Suprapubic skin (tissue), 4 donors: Measurements from ENCODE around the gene PTPN1. TPM values are rescaled to one million over a fixed set of nuclear protein-coding genes. Genes with fewer than 3 reads are reported as not detected.

Source experiments
- DNase-seq, 2 donors: peaks; one replicate each; pipeline ENCODE4 v3.0.0-alpha.2; 2019; ENCODE audit warnings: low spot score in 2 of 2
- H3K27ac ChIP-seq: fragments of 200-600 bp; sonication (generic); one replicate; pipeline ENCODE4 v1.5.1; 2019
- H3K27me3 ChIP-seq: fragments of 200-600 bp; sonication (generic); one replicate; pipeline ENCODE4 v1.5.1; 2019
- H3K36me3 ChIP-seq: fragments of 200-600 bp; sonication (generic); one replicate; pipeline ENCODE4 v1.5.1; 2019
- H3K4me1 ChIP-seq: fragments of 200-600 bp; sonication (generic); one replicate; pipeline ENCODE4 v1.5.1; 2019
- H3K4me3 ChIP-seq: fragments of 200-600 bp; sonication (generic); one replicate; pipeline ENCODE4 v1.5.1; 2019; ENCODE audit warnings: mild to moderate bottlenecking
- H3K9me3 ChIP-seq: fragments of 200-600 bp; sonication (generic); one replicate; pipeline ENCODE4 v1.5.1; 2019
- CTCF ChIP-seq, 2 donors: fragments of 200-600 bp in 1 of 2; fragments of 450-650 bp in 1 of 2; sonication (generic) in 1 of 2; IDR thresholded peaks; one replicate each; pipeline ENCODE4 v1.5.1; 2016 to 2019; ENCODE audit warnings: antibody characterized with exemption in 2 of 2, mild to moderate bottlenecking in 1 of 2, moderate library complexity in 1 of 2
- EP300 ChIP-seq: sonication (generic); formaldehyde crosslinking; IDR thresholded peaks from one replicate; pipeline ENCODE4 v1.6.1; 2017; ENCODE audit warnings: antibody characterized with exemption
- POLR2A ChIP-seq, 2 donors: fragments of 450-650 bp; IDR thresholded peaks; one replicate each; pipeline ENCODE4 v1.6.1; 2017; ENCODE audit warnings: antibody characterized with exemption in 2 of 2, mild to moderate bottlenecking in 2 of 2, moderate library complexity in 2 of 2
- POLR2AphosphoS5 ChIP-seq, 3 donors: sonication (generic); formaldehyde crosslinking; IDR thresholded peaks; one replicate each; pipeline ENCODE4 v1.6.1; 2017; ENCODE audit warnings: antibody characterized with exemption in 3 of 3
- WGBS: methylation state at CpG from one replicate; pipeline ENCODE4 v1.1.5; 2018; 5-methylcytosine and 5-hydroxymethylcytosine counted together
- total RNA-seq, 4 donors: library from RNA; depleted of rRNA; stranded (reverse); fragments of >200 nt; gene quantifications; one replicate each; pipeline ENCODE4 v1.1.0, GENCODE V29; 2016

PTPN1 gene
- total RNA-seq, 4 donors from 2014 or later: 33.4 to 40.9 (median 36.2) TPM

GRCh38 chr20:50491926-50492634 is 18.1 kb upstream of the PTPN1 start:
- no peaks in the 10 kb centered on the region for H3K36me3 ChIP-seq
- no peak for DNase-seq
- peaks cover 15% of the 10 kb centered on the region for H3K4me1 ChIP-seq
- no peaks in the 10 kb centered on the region for H3K27me3 ChIP-seq
- WGBS: 47% methylated on average over 8 of the region's 8 CpGs
- TF ChIP-seq CTCF (IDR thresholded peaks at IDR 0.05) (no peak), POLR2A (IDR thresholded peaks at IDR 0.05) (no peak)
- H3K27ac ChIP-seq: no peak overlapping the region
- H3K4me3 ChIP-seq: no peak overlapping the region
- H3K9me3 ChIP-seq: no peaks in the 10 kb centered on the region

- DNase-seq: no peak
These were observed 16.3 kb upstream of the PTPN1 start for GRCh38 chr20:50493881-50494253.

GRCh38 chr20:50494428-50494827 is 15.8 kb upstream of the PTPN1 start:
- no peak overlapping the region for H3K4me3 ChIP-seq
- no peaks in the 10 kb centered on the region for H3K9me3 ChIP-seq
- no peaks in the 10 kb centered on the region for H3K27me3 ChIP-seq
- no peak for DNase-seq
- H3K4me1 ChIP-seq: peaks cover 17% of the 10 kb centered on the region
- 84% methylated on average over 6 of the region's 6 CpGs for WGBS
- H3K36me3 ChIP-seq: no peaks in the 10 kb centered on the region
- no peak for TF ChIP-seq POLR2A (IDR thresholded peaks at IDR 0.05)
- no peak for TF ChIP-seq POLR2AphosphoS5 (IDR thresholded peaks at IDR 0.05)
- no peak for TF ChIP-seq CTCF (IDR thresholded peaks at IDR 0.05)
- TF ChIP-seq EP300: no peak
- H3K27ac ChIP-seq: no peak overlapping the region

More at GRCh38 chr20:50493881-50494253, 16.3 kb upstream of the PTPN1 start:
- peaks cover 17% of the 10 kb centered on the region for H3K4me1 ChIP-seq
- no peaks in the 10 kb centered on the region for H3K9me3 ChIP-seq
- no peak for TF ChIP-seq POLR2A (IDR thresholded peaks at IDR 0.05)
- TF ChIP-seq CTCF (IDR thresholded peaks at IDR 0.05): no peak
- TF ChIP-seq POLR2AphosphoS5 (IDR thresholded peaks at IDR 0.05): no peak
- TF ChIP-seq EP300: no peak
- 74% methylated on average over 5 of the region's 5 CpGs for WGBS
- no peaks in the 10 kb centered on the region for H3K27me3 ChIP-seq
- no peak overlapping the region for H3K4me3 ChIP-seq
- no peaks in the 10 kb centered on the region for H3K36me3 ChIP-seq
- no peak overlapping the region for H3K27ac ChIP-seq

- H3K9me3 ChIP-seq: no peaks in the 10 kb centered on the region
- H3K4me3 ChIP-seq: no peak overlapping the region
- WGBS: 46% methylated on average over 5 of the region's 5 CpGs
- no peak for DNase-seq
- peaks cover 17% of the 10 kb centered on the region for H3K4me1 ChIP-seq
- no peak for TF ChIP-seq POLR2AphosphoS5 (IDR thresholded peaks at IDR 0.05)
- no peak for TF ChIP-seq CTCF (IDR thresholded peaks at IDR 0.05)
- TF ChIP-seq EP300: no peak
- TF ChIP-seq POLR2A (IDR thresholded peaks at IDR 0.05): no peak
- no peaks in the 10 kb centered on the region for H3K36me3 ChIP-seq
- peak overlapping the region; percentile 6 for H3K27ac ChIP-seq
- no peaks in the 10 kb centered on the region for H3K27me3 ChIP-seq
These were observed 13.3 kb upstream of the PTPN1 start for GRCh38 chr20:50496773-50497385.

- H3K9me3 ChIP-seq: no peaks in the 10 kb centered on the region
- no peak overlapping the region for H3K27ac ChIP-seq
- no peaks in the 10 kb centered on the region for H3K27me3 ChIP-seq
- peaks cover 14% of the 10 kb centered on the region for H3K4me1 ChIP-seq
- H3K36me3 ChIP-seq: no peaks in the 10 kb centered on the region
- 88% methylated on average over 5 of the region's 5 CpGs for WGBS
- no peak overlapping the region for H3K4me3 ChIP-seq
- TF ChIP-seq POLR2AphosphoS5 (IDR thresholded peaks at IDR 0.05): no peak
- TF ChIP-seq POLR2A (IDR thresholded peaks at IDR 0.05): no peak
- no peak for TF ChIP-seq EP300
- no peak for TF ChIP-seq CTCF (IDR thresholded peaks at IDR 0.05)
- DNase-seq: no peak
These were observed 12.0 kb upstream of the PTPN1 start for GRCh38 chr20:50498071-50498776.
